ENCODE results near the gene ACAD8. TPM values are rescaled to one million over a fixed set of nuclear protein-coding genes. Genes with fewer than 3 reads are reported as not detected.

Gene ACAD8
- total and polyA plus RNA-seq, 10 of the 15 experiments (the other 5 are each of a cell fraction or from before 2014, with no cell fraction given): 9.9 to 34.8 (median 22.2) TPM

DNA sequence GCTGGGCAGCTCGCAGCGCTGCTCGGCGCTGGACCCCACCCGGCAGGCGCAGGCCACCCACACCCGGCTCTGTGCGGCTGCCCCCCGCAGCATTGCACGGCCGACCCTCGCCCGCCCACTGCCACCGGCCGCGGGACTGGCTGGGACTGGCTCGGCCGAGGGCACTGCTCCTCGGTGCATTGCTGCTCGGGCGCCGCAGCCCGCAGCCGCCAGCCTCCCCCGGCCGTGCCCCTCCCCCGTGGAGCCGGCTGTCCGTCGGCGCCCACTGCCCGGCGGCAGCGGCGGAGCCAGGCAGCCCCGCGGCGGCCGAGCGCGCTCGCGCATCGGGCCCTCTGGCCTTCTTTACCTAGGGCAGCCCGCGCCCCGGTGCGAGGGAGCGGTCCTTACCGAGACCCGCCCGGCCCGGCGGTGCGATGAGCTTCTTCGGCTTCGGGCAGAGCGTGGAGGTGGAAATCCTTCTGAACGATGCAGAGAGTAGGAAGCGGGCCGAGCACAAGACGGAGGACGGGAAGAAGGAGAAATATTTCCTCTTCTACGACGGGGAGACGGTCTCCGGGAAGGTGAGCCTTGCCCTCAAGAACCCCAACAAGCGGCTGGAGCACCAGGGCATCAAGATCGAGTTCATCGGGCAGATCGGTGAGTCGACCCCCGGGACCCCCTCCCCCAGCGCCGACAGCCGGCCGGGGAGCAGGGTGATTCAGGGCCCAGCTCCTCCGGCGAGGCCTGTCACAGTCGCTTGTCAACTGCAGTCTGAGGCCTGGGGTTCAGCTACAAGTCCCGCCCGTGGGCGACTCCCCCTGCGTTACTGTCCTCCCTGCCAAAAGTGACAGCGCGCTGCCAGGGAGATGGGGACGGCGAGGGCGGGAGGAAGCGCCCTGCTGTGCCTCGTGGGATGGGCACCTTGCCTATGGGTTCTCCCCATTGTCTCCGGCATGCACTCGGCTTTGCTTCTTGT is 28.4 kb upstream of the ACAD8 start:
- peaks cover 28% of the 10 kb centered on the region for H3K4me1 ChIP-seq (ENCODE audit: control insufficient read depth, insufficient read depth, low read length)
- H3K27ac ChIP-seq (ENCODE audit: control insufficient read depth, insufficient read depth): peak overlapping the region; percentile 18; the same call in 1 of the 2 replicates
- peaks cover 29% of the 10 kb centered on the region for H3K79me2 ChIP-seq (ENCODE audit: control insufficient read depth, insufficient read depth, low read length)
- SMC1A ChIA-PET (ENCODE audit: uncharacterized antibody, unreplicated experiment): interaction anchor here (0.9 to 1.2 kb wide), 4 partner anchors 13 to 27 kb away, joined by 3 to 4 read pairs (median 4); no protein-coding TSS in a partner anchor
- no peaks in the 10 kb centered on the region for H3K9me3 ChIP-seq (replicated peaks; ENCODE audit: control insufficient read depth, insufficient read depth, low read length)
- CTCF ChIA-PET: interaction anchor here (1.1 to 2.5 kb wide), 5 partner anchors 9 to 37 kb away, joined by 3 to 9 read pairs (median 5); no protein-coding TSS in a partner anchor
- H3K27me3 ChIP-seq (replicated peaks in 1 of 2; ENCODE audit: control insufficient read depth in 2 of 2, insufficient read depth in 2 of 2, low read length in 1 of 2): no peaks in the 10 kb centered on the region
- FAIRE-seq: no peak
- no peak for DNase-seq (ENCODE audit: low read depth, low spot score)
- ATAC-seq: peak; percentile 1; the same call in 2 of the 3 replicates
- H2AFZ ChIP-seq (ENCODE audit: control insufficient read depth, low read depth, low read length): peak overlapping the region; percentile 97
- peak overlapping the region; percentile 96 for H3K4me2 ChIP-seq (ENCODE audit: control insufficient read depth, insufficient read depth)
- RAD21 ChIA-PET (ENCODE audit: unreplicated experiment): interaction anchor here (1.1 to 1.6 kb wide), 3 partner anchors 16 to 51 kb away, joined by 3 read pairs; partner anchors contain the start of gene GLB1L3
- peaks cover 14% of the 10 kb centered on the region; the same call in 1 of the 2 replicates for H4K20me1 ChIP-seq (ENCODE audit: control insufficient read depth, insufficient read depth)
- BruUV-seq (replicated peaks): no TSS peak
- 2% methylated on average over 86 of the region's 93 CpGs for WGBS (ENCODE audit: insufficient coverage, insufficient replicate concordance, low lambda C conversion rate, missing lambda C conversion rate)
- no peaks in the 10 kb centered on the region; a peak in 2 of 4 replicates for H3K36me3 ChIP-seq (ENCODE audit: control insufficient read depth in 2 of 2, insufficient read depth in 2 of 2, low read length in 1 of 2)
- peak overlapping the region; percentile 60 for H3K9ac ChIP-seq (ENCODE audit: control insufficient read depth, insufficient read depth, low read length)
- POLR2A ChIA-PET: interaction anchor here (0.9 to 1.9 kb wide), 4 partner anchors 26 to 30 kb away, joined by 3 to 8 read pairs (median 3); partner anchors contain the start of genes ACAD8 and THYN1
- intact Hi-C loops (cut with micrococcal nuclease; ENCODE audit: unreplicated experiment): loop anchor here (2.0 kb wide), 1 partner anchor 28 kb away; the partner anchor contains the start of genes ACAD8 and THYN1
- peak overlapping the region; percentile 74 for H3K4me3 ChIP-seq
- in situ Hi-C loops (cut with MboI): no loop called here
- TF ChIP-seq GATAD2B (conservative IDR thresholded peaks at IDR 0.05; ENCODE audit: low read depth): peak; percentile 77
- TF ChIP-seq MXI1 (IDR thresholded peaks at IDR 0.05; ENCODE audit: low read depth, low read length): peak; percentile 36; the same call in 1 of the 2 replicates
- TF ChIP-seq TBL1XR1 (IDR thresholded peaks at IDR 0.05; ENCODE audit: low read depth, low read length): no peak
- TF ChIP-seq BACH1 (IDR thresholded peaks at IDR 0.05; ENCODE audit: borderline replicate concordance): peak; percentile 18; the same call in 1 of the 2 replicates
- peak; percentile 50; the same call in 1 of the 2 replicates for TF ChIP-seq POLR2A (IDR thresholded peaks at IDR 0.05; ENCODE audit: low read depth, low read length)
- no peak for TF ChIP-seq REST (IDR thresholded peaks at IDR 0.05; ENCODE audit: low read depth, low read length)
- TF ChIP-seq LARP7 (IDR thresholded peaks at IDR 0.05): peak; percentile 87
- TF ChIP-seq IKZF1 (conservative IDR thresholded peaks at IDR 0.05): peak; percentile 56
- TF ChIP-seq ESRRA (IDR thresholded peaks at IDR 0.05; ENCODE audit: low read length): no peak
- TF ChIP-seq KDM1A (IDR thresholded peaks at IDR 0.05; ENCODE audit: borderline replicate concordance): no peak
- 0 out of 2 replicates have a peak, but pooled peaks have one; percentile 13 for TF ChIP-seq BCLAF1 (IDR thresholded peaks at IDR 0.05)
- peak; percentile 87 for TF ChIP-seq DPF2 (IDR thresholded peaks at IDR 0.05)
- TF ChIP-seq PAX8 (IDR thresholded peaks at IDR 0.05): no peak
- peak; percentile 46; the same call in 1 of the 2 replicates for TF ChIP-seq ZNF217 (IDR thresholded peaks at IDR 0.05)
- TF ChIP-seq MTA3 (IDR thresholded peaks at IDR 0.05; ENCODE audit: borderline replicate concordance, low read length): no peak
- TF ChIP-seq SMARCA5 (IDR thresholded peaks at IDR 0.05): peak; percentile 69; the same call in 1 of the 2 replicates
- no peak for TF ChIP-seq KLF5 (IDR thresholded peaks at IDR 0.05; ENCODE audit: partially characterized antibody)
- peak; percentile 66; the same call in 1 of the 2 replicates for TF ChIP-seq ZNF24 (IDR thresholded peaks at IDR 0.05)

Measured in GM12878 (cell line).